Fibroblast of upper back skin (primary cell): ENCODE measurements around the gene C1orf146.
"Not testable (repeated sequence)": the region's sequence is repeated elsewhere in the genome, so short reads cannot be mapped to it uniquely, and the experiment has no call there.

Source experiments
- DNase-seq: peaks from one replicate; pipeline ENCODE4 v3.0.0-alpha.2; 2013

Gene C1orf146

GRCh38 chr1:92276082-92276481, 58.4 kb downstream of the C1orf146 start:
- DNase-seq, result no peak

GRCh38 chr1:92277105-92277723, 59.5 kb downstream of the C1orf146 start:
- DNase-seq, result peak; percentile 83

GRCh38 chr1:92279781-92280180, 62.1 kb downstream of the C1orf146 start:
- DNase-seq, result not testable (repeated sequence)

- DNase-seq, result not testable (repeated sequence)
Measured at GRCh38 chr1:92281411-92281810, 63.7 kb downstream of the C1orf146 start.

- peak; percentile 66 for DNase-seq
Measured at GRCh38 chr1:92291372-92291999, 73.8 kb downstream of the C1orf146 start.
